Muscle layer of duodenum (tissue), 2 donors: ENCODE data around the gene RNASE7.

Experiments used
- H3K27ac ChIP-seq: one replicate; pipeline ENCODE4 v1.7.0; 2013; ENCODE audit warnings: mild to moderate bottlenecking, low read length
- H3K27me3 ChIP-seq: one replicate; pipeline ENCODE4 v1.7.0; 2013; ENCODE audit warnings: low read depth, mild to moderate bottlenecking, control low read depth, low read length
- H3K36me3 ChIP-seq, 2 donors: one replicate each; pipeline ENCODE4 v1.7.0; 2013; ENCODE audit warnings: low read length in 2 of 2, control low read depth in 1 of 2, mild to moderate bottlenecking in 1 of 2; ENCODE audit not compliant: insufficient read depth in 2 of 2, control insufficient read depth in 1 of 2
- H3K4me1 ChIP-seq, 2 donors: one replicate each; pipeline ENCODE4 v1.7.0; 2013; ENCODE audit warnings: low read length in 2 of 2, mild to moderate bottlenecking in 2 of 2, control low read depth in 1 of 2, moderate library complexity in 1 of 2; ENCODE audit not compliant: insufficient read depth in 2 of 2, control insufficient read depth in 1 of 2
- H3K4me3 ChIP-seq, 2 donors: one replicate each; pipeline ENCODE4 v1.7.0; 2013; ENCODE audit warnings: low read length in 2 of 2, low read depth in 1 of 2, mild to moderate bottlenecking in 1 of 2
- H3K9me3 ChIP-seq, 2 donors: one replicate each; pipeline ENCODE4 v1.7.0; 2013; ENCODE audit warnings: low read length in 2 of 2, control low read depth in 1 of 2, mild to moderate bottlenecking in 1 of 2; ENCODE audit not compliant: control insufficient read depth in 1 of 2
- donor health status: healthy.

The RNASE7 gene

GRCh38 chr14:21014761-21015190 is 27.4 kb upstream of the RNASE7 start:
- H3K36me3 ChIP-seq: peaks cover 24 to 29% of the 10 kb centered on the region in 2 donors
- H3K27ac ChIP-seq: no peak overlapping the region
- H3K4me3 ChIP-seq: no peak overlapping the region
- peaks cover 0 to 13% of the 10 kb centered on the region in 2 donors for H3K4me1 ChIP-seq
- H3K9me3 ChIP-seq: no peaks in the 10 kb centered on the region
- H3K27me3 ChIP-seq: no peaks in the 10 kb centered on the region

- no peak overlapping the region for H3K4me3 ChIP-seq
- H3K9me3 ChIP-seq: no peaks in the 10 kb centered on the region
- peaks cover 0 to 13% of the 10 kb centered on the region in 2 donors for H3K4me1 ChIP-seq
- H3K36me3 ChIP-seq: peaks cover 27 to 32% of the 10 kb centered on the region in 2 donors
- no peaks in the 10 kb centered on the region for H3K27me3 ChIP-seq
- no peak overlapping the region for H3K27ac ChIP-seq
Observed at GRCh38 chr14:21015312-21015711, 26.9 kb upstream of the RNASE7 start.

DNA sequence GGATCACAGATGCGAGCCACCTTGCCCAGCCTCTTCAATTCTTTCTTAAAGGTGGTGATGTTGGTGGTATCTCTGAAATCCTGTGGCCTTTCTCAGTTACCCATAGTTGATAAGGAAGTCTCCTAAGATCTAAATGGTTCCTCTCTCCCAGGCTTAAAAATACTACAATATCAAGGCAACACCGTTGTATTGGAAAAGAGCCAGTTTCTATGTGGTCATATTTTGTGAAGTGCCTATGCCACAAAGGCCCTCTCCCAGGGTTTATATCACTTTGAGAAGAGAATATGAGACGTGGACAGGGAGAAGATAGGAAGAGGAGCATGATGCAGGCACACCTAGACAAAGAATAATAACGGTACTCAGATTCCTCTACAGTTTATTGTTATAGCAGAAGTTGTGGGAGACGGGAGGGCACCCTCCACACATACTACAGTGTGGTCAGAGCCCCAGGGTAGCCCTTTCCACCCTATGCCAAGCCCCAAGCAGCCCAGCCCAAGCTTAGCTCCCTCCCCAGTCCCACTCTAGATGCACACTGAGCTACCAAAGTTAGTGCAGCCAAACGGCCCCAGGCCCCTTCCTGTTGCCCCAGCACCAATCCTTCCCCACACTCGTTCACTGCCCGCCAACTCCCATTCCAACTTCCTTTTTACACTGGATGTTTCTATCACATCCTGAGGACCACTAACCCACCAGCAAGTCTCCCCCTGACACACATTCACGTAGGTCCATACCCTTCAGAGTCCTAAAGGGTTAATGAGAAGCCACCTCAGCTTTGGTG is 25.6 kb upstream of the RNASE7 start:
- Histone ChIP-seq H3K4me3 (no peak overlapping the region), H3K9me3 (no peaks in the 10 kb centered on the region), H3K27ac (no peak overlapping the region), H3K4me1 (peaks cover 0 to 13% of the 10 kb centered on the region in 2 donors), H3K27me3 (no peaks in the 10 kb centered on the region), H3K36me3 (peaks cover 33 to 38% of the 10 kb centered on the region in 2 donors)

- Histone ChIP-seq H3K4me3 (no peak overlapping the region), H3K27me3 (no peaks in the 10 kb centered on the region), H3K9me3 (no peaks in the 10 kb centered on the region), H3K4me1 (peaks cover 0 to 21% of the 10 kb centered on the region in 2 donors), H3K36me3 (peaks cover 33 to 39% of the 10 kb centered on the region in 2 donors), H3K27ac (no peak overlapping the region)
Observed at GRCh38 chr14:21017528-21018245, 24.5 kb upstream of the RNASE7 start.

- H3K27me3 ChIP-seq: no peaks in the 10 kb centered on the region
- peaks cover 33 to 39% of the 10 kb centered on the region in 2 donors for H3K36me3 ChIP-seq
- H3K4me1 ChIP-seq: peaks cover 4 to 23% of the 10 kb centered on the region in 2 donors
- no peak overlapping the region for H3K27ac ChIP-seq
- H3K4me3 ChIP-seq: no peak overlapping the region
- H3K9me3 ChIP-seq: no peaks in the 10 kb centered on the region
Observed at GRCh38 chr14:21018286-21018685, 23.9 kb upstream of the RNASE7 start.

- no peaks in the 10 kb centered on the region for H3K9me3 ChIP-seq
- peaks cover 33 to 39% of the 10 kb centered on the region in 2 donors for H3K36me3 ChIP-seq
- peaks cover 4 to 28% of the 10 kb centered on the region in 2 donors for H3K4me1 ChIP-seq
- H3K27ac ChIP-seq: no peak overlapping the region
- no peak overlapping the region for H3K4me3 ChIP-seq
- H3K27me3 ChIP-seq: no peaks in the 10 kb centered on the region
Observed at GRCh38 chr14:21018781-21019180, 23.4 kb upstream of the RNASE7 start.

DNA sequence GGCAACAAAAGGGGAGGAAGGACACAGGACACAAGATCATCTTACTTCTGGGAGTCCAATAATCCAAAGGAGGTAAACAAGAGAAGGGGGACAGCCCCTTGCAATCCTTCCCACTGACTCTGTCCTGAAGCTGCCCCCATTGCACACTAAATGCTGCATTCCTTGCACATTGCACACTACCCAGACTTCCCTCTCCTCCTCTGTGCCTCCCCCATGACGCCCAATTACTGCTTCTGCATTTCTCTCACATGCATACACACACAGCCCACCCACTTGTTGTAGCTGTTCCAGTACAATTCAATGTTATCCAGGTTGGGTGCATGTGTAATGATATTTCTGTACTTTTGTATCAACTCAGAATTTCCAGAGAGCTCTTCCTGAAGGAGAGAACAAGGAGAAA is 22.8 kb upstream of the RNASE7 start:
- peaks cover 4 to 34% of the 10 kb centered on the region in 2 donors for H3K4me1 ChIP-seq
- peaks cover 33 to 39% of the 10 kb centered on the region in 2 donors for H3K36me3 ChIP-seq
- no peaks in the 10 kb centered on the region for H3K27me3 ChIP-seq

DNA sequence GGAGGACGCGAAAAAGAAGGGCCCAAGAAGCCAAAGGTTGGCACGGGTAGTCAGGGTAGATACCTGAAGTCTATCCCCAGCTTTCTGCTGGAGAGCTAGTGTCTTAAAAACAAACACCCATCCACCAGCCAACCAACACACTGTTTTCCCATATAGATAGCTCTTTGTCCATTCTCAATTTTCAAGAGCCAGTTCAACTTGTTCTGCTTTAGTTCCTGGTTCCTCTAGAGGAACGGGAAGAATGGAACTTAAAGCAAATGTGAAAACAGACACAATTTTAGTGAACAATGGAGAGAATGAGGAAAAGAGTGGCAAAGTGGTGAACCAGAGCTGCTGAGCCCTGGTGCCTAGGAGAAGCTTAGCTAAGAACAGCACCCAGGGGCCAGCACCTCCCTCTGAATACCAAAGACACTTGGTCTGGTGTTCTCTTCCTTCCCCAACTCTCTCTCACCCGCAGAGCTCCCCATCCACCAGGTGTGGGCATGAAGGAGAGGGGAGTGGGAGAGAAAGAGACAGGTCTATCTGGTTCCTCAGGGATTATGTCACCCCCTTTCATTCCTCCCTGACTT is 21.1 kb upstream of the RNASE7 start:
- H3K27me3 ChIP-seq: no peaks in the 10 kb centered on the region
- H3K4me1 ChIP-seq: peaks cover 4 to 33% of the 10 kb centered on the region in 2 donors
- H3K4me3 ChIP-seq: no peak overlapping the region
- H3K36me3 ChIP-seq: peaks cover 33 to 39% of the 10 kb centered on the region in 2 donors
- no peaks in the 10 kb centered on the region for H3K9me3 ChIP-seq
- H3K27ac ChIP-seq: no peak overlapping the region

More for the DNA sequence above, 22.8 kb upstream of the RNASE7 start:
- H3K9me3 ChIP-seq: no peaks in the 10 kb centered on the region
- H3K4me3 ChIP-seq: no peak overlapping the region
- no peak overlapping the region for H3K27ac ChIP-seq

GRCh38 chr14:21022686-21023085 is 19.5 kb upstream of the RNASE7 start:
- Histone ChIP-seq H3K4me1 (peaks cover 4 to 41% of the 10 kb centered on the region in 2 donors), H3K27me3 (no peaks in the 10 kb centered on the region), H3K9me3 (no peaks in the 10 kb centered on the region), H3K4me3 (peak overlapping the region; percentile 76 to 79), H3K36me3 (peaks cover 25 to 32% of the 10 kb centered on the region in 2 donors), H3K27ac (no peak overlapping the region)

GRCh38 chr14:21023174-21023573 is 19.0 kb upstream of the RNASE7 start:
- H3K4me1 ChIP-seq: peaks cover 4 to 37% of the 10 kb centered on the region in 2 donors
- no peaks in the 10 kb centered on the region for H3K27me3 ChIP-seq
- peaks cover 20 to 30% of the 10 kb centered on the region in 2 donors for H3K36me3 ChIP-seq
- no peaks in the 10 kb centered on the region for H3K9me3 ChIP-seq
- H3K4me3 ChIP-seq: peak overlapping the region; percentile 76 to 79
- peak overlapping the region; percentile 30 for H3K27ac ChIP-seq
